SU-DHL-6 (cell line): ENCODE measurements around the gene SNAPC2.

Experiments
- EZH2phosphoT487 ChIP-seq: fragments of 200-600 bp; sonication (generic), shearing (Covaris generic); conservative IDR thresholded peaks from 2 replicates; pipeline ENCODE4 v1.6.1; 2018; ENCODE audit warnings: mild to moderate bottlenecking, antibody characterized with exemption, low read length, moderate library complexity, mixed read lengths
- TF ChIP-seq, protein P1 (sequence below): fragments of 200-600 bp; sonication (generic); IDR thresholded peaks from one replicate; pipeline ENCODE4 v1.5.1; 2017; ENCODE audit warnings: antibody characterized with exemption, mild to moderate bottlenecking, low read length, moderate library complexity; ENCODE audit not compliant: insufficient read depth, poor library complexity, severe bottlenecking

DNA sequence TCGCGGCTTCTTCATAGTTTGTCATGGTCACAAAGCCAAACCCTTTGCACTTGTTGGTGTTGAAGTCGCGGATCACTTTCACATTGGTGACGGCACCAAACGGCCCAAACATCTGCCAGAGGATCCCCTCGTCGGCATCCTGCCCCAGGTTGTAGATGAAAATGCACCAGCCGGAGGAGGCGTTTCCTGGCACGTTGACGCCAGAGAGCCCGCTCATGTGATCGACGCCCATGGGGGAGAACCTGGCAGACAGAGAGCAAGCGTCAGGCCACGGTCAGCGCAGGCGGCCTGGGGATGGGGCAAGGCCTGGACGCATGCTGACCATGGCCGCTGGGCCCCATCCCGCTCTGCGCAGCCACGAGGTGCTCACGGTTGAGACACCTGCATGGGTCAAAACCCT, 43.4 kb downstream of the SNAPC2 start:
- TF ChIP-seq, protein P1, sequence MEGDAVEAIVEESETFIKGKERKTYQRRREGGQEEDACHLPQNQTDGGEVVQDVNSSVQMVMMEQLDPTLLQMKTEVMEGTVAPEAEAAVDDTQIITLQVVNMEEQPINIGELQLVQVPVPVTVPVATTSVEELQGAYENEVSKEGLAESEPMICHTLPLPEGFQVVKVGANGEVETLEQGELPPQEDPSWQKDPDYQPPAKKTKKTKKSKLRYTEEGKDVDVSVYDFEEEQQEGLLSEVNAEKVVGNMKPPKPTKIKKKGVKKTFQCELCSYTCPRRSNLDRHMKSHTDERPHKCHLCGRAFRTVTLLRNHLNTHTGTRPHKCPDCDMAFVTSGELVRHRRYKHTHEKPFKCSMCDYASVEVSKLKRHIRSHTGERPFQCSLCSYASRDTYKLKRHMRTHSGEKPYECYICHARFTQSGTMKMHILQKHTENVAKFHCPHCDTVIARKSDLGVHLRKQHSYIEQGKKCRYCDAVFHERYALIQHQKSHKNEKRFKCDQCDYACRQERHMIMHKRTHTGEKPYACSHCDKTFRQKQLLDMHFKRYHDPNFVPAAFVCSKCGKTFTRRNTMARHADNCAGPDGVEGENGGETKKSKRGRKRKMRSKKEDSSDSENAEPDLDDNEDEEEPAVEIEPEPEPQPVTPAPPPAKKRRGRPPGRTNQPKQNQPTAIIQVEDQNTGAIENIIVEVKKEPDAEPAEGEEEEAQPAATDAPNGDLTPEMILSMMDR, result no peak
- no peak for TF ChIP-seq EZH2phosphoT487
